Islet precursor cell (in vitro differentiated cells): ENCODE measurements around the gene CERS6.
"Not testable (repeated sequence)": the region's sequence is repeated elsewhere in the genome, so short reads cannot be mapped to it uniquely, and the experiment has no call there.

Source experiments
- DNase-seq: peaks from one replicate; pipeline ENCODE4 v3.0.0-alpha.2; 2018

CERS6 gene

DNA sequence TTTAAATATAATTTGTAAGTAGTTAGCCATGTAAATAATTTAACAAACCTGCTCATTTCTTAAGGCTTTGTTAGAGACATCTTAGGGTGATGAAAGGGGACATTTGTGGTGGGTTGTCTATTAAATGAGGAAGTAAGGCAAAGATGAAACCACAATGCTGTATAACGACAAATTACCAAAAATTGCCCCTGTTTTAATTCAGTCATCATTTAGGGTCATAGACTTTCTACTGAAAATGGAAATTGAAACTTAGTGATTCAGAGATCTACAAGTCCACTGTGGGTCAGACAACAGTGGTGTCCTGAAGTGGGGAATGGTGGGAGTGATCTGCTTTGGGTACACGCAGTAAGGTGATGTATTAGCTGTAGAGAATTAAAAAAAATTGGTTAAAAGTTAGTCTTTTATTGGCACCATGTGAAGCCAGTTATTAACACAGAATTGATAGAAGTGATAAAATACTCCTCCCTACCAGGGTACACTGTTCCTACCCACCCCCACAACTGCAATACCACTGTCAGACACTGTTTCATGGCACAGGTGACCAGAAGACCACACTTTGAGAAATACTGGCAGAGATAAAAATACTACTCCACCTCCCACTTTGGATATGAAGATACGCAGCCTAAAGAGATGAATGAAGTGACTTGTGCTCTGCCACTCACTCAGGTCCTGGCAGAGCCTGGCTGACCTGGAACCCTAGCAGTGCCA is 13.4 kb downstream of the CERS6 start:
- no peak for DNase-seq

DNA sequence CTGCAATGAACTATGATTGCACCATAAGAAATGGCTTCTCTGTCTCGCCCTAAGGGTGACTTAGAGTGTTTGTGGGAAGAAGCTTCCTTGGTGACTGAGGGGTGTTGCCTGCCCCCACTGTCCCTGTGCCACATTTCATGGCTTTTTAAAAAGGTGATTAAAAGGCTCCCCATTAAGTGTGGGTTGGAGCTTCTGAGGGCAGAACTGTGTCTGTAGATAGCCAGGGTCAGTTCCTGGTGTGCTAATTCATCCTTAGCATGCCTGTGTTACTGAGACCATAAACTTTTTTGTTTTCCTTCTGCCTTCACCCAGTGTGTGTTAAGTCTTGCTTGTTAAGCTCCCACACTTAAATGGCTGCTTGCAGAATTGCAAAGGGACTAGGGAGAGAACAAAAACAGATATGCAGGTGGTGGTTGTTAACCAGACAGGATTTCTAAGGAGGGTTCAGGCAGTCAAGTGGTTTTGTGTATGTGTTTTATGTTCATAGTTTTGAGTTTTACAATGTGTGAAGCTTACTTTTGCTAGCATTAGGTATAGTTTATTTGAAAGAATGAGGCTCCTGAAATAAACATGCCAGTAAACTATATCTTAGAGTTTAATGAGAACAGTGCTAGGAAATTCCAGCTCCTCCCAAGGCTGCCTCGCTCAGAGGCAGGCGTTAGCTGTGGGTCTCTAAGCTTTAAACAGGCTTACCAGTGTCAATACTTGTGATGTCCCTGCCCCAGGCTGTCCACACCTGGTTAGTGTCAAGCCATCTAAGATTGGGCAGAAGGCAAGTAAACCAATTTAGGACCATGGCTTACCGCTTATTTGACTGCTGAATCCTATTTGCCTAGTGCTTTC is 14.5 kb downstream of the CERS6 start:
- peak; percentile 89 for DNase-seq

DNA sequence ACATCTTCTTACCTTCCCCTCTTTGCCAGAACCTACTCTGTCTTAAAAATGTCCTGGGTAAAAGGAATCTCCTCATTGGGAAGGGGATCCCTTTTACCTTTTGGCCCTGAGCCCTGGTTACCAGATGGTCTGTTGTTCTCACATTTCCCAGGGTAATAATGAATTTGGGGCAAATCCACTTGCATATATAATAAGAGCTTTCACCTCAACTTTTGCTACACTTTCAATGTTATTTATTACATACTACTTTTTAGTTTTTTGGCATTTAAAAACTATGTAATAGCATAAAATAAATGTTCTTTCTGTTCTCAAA is 15.0 kb downstream of the CERS6 start:
- DNase-seq, result no peak

DNA sequence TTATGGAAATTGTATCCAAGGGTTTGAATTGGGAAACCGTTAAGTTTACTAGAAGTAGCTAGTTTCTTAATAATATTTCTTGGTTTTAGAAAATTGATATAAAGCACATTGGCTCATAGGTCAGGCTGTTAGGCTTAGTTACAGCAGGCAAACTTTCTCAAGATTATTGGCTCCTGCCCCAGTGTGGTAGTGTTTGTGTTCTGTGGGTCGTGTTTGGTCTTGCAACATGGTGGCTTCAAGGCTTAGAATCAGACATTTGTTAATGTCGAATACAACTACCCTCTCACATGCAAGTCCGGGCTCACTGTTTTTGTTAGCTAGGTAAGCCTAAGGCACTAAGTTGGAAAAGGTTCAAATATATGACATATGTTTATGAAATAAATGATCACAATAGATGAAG is 19.6 kb downstream of the CERS6 start:
- DNase-seq, result no peak

DNA sequence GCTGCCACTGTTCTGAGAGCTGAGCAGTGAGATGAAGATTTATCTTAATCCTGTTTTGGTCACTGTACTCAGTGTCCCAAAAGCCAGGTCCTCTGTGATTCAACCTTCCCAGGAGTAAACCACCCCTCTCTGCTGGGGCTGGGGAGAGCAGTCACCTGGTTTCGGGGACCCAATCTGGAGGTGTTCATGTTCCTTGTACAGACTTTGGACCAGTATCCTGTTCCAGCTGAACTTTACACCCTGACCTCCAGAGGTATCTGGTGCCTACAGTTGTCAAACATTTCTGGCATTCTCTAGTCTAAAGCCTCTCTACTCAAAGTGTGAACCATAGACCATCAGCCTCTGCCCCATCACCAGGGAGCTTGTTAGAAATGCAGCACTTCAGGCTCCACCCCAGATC is 22.1 kb downstream of the CERS6 start:
- no peak for DNase-seq

DNA sequence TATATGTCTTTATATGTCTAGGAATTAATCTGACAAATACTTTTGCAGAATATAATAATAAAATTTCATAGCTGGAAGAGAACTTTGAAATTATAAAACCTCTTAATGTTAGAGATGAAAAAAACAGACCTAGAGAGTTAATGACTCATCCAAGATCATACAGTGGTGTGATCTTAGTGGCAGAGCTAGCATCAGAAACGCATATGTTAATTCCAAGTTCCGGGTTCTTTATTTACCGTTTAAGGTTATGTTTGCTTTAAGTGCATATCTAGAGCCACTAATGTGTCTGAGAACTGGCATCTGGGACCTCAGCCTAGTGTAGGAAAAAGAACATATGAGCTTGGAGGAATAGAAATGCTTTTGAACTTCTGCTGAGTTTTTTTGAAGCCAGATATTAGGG is 24.3 kb downstream of the CERS6 start:
- DNase-seq, result no peak

DNA sequence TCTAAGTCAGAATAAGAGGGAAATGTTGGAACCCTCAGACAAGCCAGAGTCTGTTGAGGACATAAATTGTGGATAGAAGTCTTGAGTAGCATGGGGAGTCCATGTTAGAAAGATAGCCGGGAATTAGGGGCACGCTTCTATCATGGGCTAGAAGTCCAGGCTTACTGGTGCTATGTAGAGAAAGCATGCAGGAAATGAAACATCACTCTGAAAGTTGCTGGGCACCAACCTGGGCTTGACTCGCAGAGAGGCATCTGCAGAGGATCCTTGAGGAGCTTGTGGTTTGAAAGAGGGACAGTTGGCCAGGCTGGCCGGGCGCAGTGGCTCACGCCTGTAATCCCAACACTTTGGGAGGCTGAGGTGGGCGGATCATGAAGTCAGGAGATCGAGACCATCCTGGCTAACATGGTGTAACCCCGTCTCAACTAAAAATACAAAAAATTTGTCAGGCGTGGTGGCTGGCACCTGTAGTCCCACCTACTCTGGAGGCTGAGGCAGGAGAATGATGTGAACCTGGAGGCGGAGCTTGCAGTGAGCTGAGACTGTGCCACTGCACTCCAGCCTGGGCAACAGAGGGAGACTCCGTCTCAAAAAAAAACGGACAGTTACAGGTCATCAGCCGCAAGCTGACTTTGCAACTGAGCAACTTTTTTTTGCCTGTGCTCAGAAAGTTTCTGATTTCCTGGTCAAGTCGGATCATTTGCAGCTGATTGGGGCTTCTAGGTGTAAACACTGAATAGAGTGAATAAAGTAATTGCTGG is 24.9 kb downstream of the CERS6 start:
- no peak for DNase-seq

DNA sequence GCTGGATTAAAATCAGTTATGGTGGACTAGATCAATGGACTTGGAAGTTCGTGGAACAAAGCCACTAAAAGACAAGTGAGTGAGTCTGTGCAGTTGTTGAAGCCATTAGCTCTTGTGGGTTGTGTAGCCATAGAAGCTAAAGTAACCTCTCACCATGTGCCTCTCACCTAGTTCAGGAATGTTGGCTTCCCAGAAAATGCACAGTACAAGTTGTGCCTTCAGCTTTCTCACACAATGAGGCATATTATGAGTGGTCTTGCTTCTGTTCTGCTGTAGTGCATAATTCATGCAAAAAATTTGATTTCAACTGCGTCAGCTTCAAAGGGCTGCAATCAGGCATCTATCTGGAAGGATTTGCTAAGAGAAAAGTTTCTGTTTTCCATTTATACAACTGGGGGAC is 26.2 kb downstream of the CERS6 start:
- DNase-seq, result no peak

DNA sequence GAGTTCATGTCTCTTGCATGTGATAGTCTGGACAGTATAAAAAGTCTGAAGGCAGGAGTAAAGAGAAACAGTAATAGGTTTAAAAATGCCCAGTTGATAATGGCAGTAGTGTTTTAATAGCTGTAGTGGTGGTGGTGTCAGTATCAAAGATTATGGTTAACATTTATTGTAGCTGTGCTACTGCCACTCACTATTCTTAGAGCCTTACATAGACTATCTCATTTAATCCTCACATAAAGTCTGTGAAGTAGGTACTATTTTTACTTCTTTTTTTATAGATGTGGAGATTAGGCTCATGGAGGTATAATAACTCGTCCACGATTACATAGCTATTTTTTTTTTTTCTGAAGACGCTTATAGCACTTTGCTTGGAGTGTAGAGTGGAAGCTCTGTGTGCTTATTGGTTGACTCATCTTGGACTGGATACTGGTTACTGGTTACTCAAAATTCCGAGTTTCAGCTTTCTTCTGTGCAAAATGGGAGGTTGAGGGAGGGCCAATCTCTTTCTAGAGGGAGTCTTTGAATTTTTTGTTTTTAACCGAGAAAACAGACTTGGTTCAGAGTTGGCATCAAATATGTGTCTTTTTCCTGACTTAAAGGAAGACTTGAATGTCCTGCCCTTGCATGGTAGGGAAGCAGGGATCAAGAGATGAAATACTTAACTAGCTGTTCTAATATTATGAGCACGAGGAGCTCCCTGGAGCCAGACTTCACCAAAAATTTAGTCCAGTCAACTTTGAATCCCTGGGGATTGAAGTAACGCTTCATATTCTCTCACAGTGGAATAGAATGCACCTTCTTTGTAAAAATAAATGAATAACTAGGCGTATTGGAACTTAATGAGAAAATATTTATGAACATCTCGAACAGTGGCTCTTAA is 27.1 kb downstream of the CERS6 start:
- DNase-seq, result no peak

DNA sequence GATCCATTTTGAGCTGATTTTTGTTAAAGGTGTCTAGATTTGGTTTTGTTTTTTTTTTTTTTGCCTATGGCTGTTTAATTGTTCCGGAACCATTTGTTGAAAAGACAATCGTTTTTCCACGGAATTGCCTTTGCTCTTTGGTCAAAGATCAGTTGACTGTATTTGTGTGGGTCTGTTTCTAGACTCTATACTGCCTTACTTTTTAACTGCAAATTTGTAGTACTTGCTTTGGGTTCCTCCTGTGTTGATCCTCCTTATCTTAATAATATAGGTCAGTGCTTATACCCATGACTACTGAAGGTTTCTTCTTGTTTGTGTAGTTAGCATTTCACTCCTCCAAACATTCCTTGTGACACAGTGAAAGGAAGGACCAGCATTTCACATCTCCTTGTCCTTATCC is 30.4 kb downstream of the CERS6 start:
- no peak for DNase-seq

DNA sequence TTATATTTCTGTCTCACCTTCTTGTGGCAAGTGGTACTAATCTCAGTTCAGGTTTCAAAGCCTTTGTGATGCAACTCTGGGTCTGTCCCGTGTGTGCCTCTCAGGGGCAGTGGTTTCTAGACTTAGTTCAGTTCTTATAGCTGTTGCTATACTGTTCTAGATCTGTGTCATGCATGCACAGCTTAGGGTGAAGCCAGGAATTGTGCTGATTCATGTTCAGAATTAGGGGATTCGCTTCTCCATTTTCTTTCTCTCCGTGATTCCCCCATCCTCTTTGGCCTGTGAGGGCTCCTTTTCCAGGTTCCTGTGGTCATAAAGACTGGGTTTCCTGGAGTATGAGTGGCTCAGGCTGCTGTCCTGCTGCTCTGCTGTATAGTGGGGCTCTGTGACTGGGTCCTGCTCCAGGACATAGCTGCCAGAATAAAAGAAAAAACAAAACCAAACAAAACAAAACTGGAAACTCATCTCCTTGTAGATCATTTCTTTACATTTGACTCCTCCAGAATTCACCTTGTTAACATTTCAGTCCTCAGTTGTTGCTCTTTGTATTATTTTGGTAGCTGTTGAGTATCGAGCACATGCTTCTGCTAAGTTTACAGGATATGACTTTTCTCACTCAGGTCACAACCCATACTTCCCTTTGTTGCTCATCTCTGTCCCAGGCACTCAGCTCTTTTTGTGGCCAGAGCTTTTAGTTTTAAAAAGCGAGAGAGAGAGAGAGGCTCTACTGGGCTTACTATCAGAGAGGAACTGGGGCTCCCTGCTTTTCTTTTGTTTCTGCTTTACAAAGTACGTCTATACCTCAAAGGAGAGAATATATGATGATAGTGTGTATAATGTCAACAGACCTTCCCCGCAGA is 34.2 kb downstream of the CERS6 start:
- peak; percentile 63 for DNase-seq

DNA sequence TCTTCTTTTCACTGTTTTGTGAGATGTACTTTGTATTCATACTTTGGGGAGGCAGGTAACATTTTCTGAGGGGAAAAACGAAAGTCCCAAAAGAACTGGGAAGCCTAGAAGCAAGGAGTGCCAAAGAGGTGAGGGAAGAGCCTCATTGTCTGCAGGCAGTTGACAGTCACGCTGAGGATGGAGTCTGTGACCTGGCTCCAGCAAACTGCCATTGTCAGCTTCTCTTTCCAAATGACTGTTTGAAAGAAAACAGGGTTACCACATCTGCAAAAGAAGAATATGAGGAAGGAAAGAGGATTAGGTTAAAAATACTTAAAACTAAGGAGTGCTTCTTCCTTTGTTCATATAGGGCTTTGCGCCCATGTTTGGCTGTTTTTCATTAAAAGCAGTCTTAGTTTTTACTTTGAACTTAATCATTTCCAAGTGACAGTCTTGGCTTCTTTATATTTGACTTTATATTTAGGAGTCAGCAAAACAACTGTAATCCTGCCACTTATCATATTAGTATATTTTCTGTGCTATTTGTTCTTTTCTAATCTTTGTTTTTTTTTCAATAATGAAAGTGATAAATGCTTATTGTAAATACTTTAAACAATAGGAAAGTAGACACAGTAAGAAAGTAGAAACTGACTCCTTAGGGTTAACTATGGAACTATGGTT is 35.0 kb downstream of the CERS6 start:
- no peak for DNase-seq

DNA sequence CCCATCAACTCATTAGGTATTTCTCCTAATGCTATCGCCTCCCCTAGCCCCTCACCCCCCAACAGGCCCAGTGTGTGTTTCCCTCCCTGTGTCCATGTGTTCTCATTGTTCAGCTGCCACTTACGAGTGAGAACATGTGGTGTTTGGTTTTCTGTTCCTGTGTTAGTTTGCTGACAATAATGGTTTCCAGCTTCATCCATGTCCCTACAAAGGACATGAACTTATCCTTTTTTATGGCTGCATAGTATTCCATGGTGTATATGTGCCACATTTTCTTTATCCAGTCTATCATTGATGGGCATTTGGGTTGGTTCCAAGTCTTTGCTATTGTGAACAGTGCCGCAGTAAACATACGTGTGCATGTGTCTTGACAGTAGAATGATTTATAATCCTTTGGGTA is 35.7 kb downstream of the CERS6 start:
- not testable (repeated sequence) for DNase-seq

DNA sequence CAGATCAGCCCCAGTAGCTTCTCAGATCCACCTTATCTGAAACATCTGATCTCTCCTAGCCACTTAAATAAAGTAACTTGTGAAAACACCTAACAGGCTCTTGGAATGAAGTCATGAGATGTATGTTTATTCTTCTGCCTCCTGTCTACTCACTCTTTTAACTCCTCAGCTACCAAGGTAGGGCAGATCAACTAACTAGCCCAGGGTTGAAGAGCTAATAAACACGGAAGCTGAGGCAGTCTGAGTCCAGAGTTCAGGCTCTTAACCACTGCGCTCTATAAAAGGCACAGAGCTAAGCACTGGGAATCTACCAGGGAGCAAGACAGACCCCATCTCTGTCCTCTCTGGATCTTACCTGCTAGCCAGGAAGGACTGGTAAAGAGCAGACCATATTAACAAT is 37.1 kb downstream of the CERS6 start:
- DNase-seq, result not testable (repeated sequence)

DNA sequence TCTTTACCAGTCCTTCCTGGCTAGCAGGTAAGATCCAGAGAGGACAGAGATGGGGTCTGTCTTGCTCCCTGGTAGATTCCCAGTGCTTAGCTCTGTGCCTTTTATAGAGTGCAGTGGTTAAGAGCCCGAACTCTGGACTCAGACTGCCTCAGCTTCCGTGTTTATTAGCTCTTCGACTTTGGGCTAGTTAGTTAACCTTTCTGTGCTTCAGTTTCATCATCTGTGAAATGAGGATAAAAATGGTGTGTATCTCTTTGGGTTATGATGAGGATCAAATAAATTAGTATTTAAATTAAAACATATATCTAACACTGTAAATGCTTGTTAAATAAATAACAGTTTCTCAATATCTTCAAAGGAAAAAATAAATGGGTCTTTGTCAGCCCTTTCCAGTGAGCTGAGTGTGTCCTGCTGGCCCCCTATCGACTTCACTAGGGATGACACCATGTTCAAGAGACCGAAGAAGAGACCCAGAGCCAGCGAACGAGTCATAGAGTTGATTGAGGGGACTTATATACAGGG is 38.2 kb downstream of the CERS6 start:
- peak; percentile 74 for DNase-seq

DNA sequence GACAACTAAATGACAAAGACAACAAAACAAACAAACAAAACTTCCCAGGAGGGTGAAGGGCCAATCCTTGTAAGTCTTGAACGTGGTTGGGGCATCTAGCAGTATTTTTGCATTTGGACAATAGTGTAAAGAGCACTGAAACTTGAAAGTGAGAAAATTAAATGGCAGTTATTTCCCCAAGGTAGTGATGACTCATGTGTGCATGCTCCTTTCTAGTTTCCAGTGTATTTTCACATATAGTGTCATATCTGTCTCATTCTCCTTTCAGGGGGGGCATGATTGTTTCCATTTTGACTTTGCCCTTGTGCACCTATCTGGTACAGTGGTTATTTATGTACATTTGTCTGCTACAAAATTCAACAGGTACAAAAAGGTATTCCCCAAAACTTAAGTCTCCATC is 39.5 kb downstream of the CERS6 start:
- no peak for DNase-seq

DNA sequence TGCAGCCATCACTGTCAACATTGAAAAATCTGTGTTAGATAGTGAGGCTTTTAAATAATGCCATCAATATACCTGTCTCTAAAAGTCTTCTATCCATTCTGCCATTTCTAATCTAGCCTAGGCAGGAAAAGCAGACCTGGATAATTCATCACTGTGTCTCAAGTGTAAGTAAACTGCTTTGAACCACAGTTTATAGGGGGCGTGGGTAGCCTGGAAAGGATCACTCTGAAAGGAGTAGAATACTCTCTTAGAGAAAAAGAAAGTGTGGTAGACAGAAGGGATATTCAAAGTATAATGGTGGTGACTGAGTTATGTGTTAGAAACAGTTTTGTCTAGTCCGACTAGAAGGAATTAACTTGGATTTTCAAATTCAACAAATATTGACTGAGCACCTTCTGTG is 40.8 kb downstream of the CERS6 start:
- peak; percentile 65 for DNase-seq

DNA sequence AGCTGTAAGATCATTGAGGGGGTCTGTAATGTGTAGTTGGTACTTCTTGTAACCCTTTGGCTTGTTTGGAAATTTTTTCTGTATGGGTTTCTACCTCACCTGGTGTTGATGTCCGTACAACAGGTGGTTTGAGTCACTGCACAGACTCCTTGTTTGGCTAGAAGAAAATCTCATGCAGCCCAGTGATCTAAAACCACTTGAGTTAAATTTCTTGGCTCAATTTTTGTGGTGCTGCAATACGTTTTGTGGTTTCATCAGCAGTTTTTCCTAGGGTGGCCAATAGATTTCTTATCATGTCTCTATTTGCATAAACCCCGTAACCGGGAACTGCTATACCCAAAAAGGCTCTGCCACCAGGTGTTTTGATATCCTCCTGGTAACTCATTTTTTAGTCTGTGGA is 43.4 kb downstream of the CERS6 start:
- no peak for DNase-seq

DNA sequence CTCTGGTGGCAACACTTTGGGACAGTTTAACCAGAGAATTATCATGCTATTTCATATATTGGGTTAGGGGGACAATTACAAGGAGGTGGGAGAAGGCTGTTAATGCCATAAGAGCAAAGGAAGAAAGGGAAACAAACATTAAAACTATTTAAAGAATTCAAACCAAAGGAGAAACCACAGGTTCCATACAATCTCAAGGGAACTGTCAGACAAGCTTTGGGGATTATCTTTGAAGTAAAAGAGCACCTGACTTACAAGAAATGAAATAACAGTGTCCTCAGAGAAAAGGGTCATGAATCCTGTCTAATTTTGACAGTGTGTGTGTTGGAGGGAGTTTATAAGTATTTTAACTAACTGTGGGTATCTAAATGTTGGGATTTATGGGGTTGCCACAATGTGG is 44.4 kb downstream of the CERS6 start:
- no peak for DNase-seq

DNA sequence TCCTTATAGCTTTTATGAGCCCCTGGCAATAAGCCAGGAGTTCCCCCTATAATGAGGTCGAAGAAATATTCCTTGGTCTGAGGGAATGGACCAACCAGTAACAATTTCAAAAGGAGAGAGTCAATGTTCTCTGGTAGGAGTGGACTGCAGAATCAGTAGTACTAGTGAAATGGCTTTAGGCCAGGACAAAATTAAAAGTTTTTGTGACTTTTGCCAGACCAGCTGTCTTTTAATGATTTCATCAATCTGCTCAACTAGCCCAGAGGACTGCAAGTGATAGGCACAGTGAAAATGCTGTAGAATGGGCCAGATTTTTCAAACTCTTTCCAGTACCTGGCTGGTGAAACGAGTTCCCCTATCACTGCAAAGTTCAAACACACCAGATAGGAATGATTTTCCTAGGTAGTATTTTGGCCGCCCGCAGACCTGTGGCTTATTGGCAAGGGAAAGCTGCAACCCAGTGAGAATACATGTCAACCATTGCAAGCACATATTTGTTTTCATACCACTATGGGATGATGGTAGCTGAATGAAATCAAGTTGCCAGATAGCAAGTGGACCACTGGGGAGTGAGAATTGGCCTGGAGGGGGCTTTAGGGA is 45.5 kb downstream of the CERS6 start:
- no peak for DNase-seq

DNA sequence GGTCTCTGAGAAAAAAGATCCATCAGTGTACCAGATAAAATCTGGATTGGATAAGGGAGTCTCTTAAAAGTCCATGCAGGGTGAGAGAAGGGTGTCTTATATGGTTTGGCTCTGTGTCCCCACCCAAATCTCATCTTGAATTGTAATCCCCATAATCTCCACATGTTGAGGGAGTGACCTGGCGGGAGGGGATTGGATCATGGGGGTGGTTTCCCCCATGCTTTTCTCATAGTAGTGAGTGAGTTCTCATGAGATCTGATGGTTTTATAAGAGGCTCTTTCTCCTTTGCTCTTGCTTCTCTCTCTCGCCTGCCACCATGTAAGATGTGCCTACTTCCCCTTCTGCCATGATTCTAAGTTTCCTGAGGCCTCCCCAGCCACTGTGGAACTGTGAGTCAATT is 46.8 kb downstream of the CERS6 start:
- DNase-seq, result not testable (repeated sequence)
